ENCODE results near the gene FST. TPM values are rescaled to one million over a fixed set of nuclear protein-coding genes. Genes with fewer than 3 reads are reported as not detected.

FST gene
- polyA plus RNA-seq, 1 donor from 2014 or later = 1.3 TPM

DNA sequence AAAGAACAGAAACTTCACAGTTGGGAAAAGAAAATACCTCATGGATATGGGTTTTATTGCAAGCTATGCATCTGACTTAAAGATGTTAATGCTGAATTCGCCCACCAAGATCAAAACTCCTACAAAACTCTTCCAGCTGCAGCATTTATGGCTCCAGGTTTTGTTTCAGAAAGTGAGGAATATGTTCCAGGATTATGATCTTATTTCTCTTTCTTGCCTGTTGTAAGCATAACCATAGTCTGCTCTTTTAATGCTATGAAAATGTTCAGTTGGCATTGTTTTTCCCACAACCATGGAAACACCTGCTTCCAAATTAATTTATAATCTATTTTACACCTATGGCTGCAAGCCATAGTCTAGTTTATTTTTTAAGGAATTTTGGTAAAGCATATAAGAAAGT lies 34.9 kb upstream of the FST start:
- no peaks in the 10 kb centered on the region for H3K79me2 ChIP-seq (replicated peaks; ENCODE audit: insufficient read depth, low read length)
- H3K9me2 ChIP-seq (ENCODE audit: insufficient read depth, low read length) = no peaks in the 10 kb centered on the region
- no peak overlapping the region for H3K4me3 ChIP-seq (ENCODE audit: low read length)
- no peak overlapping the region for H3K4me2 ChIP-seq (ENCODE audit: low read length)
- H3K27ac ChIP-seq (ENCODE audit: low read length) = no peak overlapping the region
- no peaks in the 10 kb centered on the region for H3F3A ChIP-seq (ENCODE audit: insufficient read depth, low read length, poor library complexity, severe bottlenecking)
- H3K27me3 ChIP-seq (ENCODE audit: insufficient read depth, low read depth, low read length) = no peaks in the 10 kb centered on the region
- no peaks in the 10 kb centered on the region for H3K9me3 ChIP-seq (ENCODE audit: low read length)
- no peak overlapping the region for H3K9ac ChIP-seq (ENCODE audit: low read length)
- H2AFZ ChIP-seq (ENCODE audit: low read depth, low read length) = no peak overlapping the region
- H4K20me1 ChIP-seq (ENCODE audit: insufficient read depth) = no peaks in the 10 kb centered on the region
- TF ChIP-seq MXI1 (conservative IDR thresholded peaks at IDR 0.05; ENCODE audit: poor library complexity, severe bottlenecking) (no peak), RAD21 (conservative IDR thresholded peaks at IDR 0.05) (no peak), TAF1 (IDR thresholded peaks at IDR 0.05; ENCODE audit: low read depth) (no peak), POLR2AphosphoS5 (IDR thresholded peaks at IDR 0.05) (no peak), EZH2 (IDR thresholded peaks at IDR 0.05; ENCODE audit: borderline replicate concordance, insufficient read depth, low read length, poor library complexity, severe bottlenecking) (no peak), EP300 (conservative IDR thresholded peaks at IDR 0.05; ENCODE audit: poor library complexity, severe bottlenecking) (no peak), SMC3 (conservative IDR thresholded peaks at IDR 0.05; ENCODE audit: poor library complexity) (no peak)
- TF ChIP-seq, protein P1, sequence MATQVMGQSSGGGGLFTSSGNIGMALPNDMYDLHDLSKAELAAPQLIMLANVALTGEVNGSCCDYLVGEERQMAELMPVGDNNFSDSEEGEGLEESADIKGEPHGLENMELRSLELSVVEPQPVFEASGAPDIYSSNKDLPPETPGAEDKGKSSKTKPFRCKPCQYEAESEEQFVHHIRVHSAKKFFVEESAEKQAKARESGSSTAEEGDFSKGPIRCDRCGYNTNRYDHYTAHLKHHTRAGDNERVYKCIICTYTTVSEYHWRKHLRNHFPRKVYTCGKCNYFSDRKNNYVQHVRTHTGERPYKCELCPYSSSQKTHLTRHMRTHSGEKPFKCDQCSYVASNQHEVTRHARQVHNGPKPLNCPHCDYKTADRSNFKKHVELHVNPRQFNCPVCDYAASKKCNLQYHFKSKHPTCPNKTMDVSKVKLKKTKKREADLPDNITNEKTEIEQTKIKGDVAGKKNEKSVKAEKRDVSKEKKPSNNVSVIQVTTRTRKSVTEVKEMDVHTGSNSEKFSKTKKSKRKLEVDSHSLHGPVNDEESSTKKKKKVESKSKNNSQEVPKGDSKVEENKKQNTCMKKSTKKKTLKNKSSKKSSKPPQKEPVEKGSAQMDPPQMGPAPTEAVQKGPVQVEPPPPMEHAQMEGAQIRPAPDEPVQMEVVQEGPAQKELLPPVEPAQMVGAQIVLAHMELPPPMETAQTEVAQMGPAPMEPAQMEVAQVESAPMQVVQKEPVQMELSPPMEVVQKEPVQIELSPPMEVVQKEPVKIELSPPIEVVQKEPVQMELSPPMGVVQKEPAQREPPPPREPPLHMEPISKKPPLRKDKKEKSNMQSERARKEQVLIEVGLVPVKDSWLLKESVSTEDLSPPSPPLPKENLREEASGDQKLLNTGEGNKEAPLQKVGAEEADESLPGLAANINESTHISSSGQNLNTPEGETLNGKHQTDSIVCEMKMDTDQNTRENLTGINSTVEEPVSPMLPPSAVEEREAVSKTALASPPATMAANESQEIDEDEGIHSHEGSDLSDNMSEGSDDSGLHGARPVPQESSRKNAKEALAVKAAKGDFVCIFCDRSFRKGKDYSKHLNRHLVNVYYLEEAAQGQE (IDR thresholded peaks at IDR 0.05; ENCODE audit: borderline replicate concordance) = no peak
- TF ChIP-seq, protein P2, sequence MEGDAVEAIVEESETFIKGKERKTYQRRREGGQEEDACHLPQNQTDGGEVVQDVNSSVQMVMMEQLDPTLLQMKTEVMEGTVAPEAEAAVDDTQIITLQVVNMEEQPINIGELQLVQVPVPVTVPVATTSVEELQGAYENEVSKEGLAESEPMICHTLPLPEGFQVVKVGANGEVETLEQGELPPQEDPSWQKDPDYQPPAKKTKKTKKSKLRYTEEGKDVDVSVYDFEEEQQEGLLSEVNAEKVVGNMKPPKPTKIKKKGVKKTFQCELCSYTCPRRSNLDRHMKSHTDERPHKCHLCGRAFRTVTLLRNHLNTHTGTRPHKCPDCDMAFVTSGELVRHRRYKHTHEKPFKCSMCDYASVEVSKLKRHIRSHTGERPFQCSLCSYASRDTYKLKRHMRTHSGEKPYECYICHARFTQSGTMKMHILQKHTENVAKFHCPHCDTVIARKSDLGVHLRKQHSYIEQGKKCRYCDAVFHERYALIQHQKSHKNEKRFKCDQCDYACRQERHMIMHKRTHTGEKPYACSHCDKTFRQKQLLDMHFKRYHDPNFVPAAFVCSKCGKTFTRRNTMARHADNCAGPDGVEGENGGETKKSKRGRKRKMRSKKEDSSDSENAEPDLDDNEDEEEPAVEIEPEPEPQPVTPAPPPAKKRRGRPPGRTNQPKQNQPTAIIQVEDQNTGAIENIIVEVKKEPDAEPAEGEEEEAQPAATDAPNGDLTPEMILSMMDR (IDR thresholded peaks at IDR 0.05; ENCODE audit: poor library complexity, severe bottlenecking) = no peak
- H3K36me3 ChIP-seq (ENCODE audit: insufficient read depth, low read length) = no peaks in the 10 kb centered on the region

DNA sequence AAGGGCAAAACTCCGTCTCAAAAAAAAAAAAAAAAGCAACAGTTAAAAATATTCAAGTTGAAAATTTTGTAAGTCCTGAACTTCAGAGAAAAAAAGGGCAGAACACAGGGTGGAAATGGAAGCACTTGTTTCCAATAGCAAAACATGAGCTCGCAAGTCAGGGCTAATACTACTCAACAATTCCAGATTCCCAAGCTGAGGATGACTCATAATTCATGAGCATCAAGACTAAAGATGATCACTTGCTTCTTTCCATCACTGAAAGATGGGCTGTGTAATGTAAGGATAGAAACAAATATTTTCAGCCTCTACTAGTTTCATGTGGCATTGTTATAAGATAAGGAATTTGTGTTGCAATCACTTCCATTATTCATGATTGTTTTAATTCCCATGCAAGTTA lies 33.5 kb upstream of the FST start:
- H3K9me3 ChIP-seq (ENCODE audit: low read length) = no peaks in the 10 kb centered on the region
- TF ChIP-seq EZH2 (IDR thresholded peaks at IDR 0.05; ENCODE audit: borderline replicate concordance, insufficient read depth, low read length, poor library complexity, severe bottlenecking) (no peak), EP300 (conservative IDR thresholded peaks at IDR 0.05; ENCODE audit: poor library complexity, severe bottlenecking) (no peak), POLR2AphosphoS5 (IDR thresholded peaks at IDR 0.05) (no peak), SMC3 (conservative IDR thresholded peaks at IDR 0.05; ENCODE audit: poor library complexity) (no peak), MXI1 (conservative IDR thresholded peaks at IDR 0.05; ENCODE audit: poor library complexity, severe bottlenecking) (no peak), RAD21 (conservative IDR thresholded peaks at IDR 0.05) (no peak), TAF1 (IDR thresholded peaks at IDR 0.05; ENCODE audit: low read depth) (no peak)
- TF ChIP-seq, protein P2 (IDR thresholded peaks at IDR 0.05; ENCODE audit: poor library complexity, severe bottlenecking) = no peak
- TF ChIP-seq, protein P1 (IDR thresholded peaks at IDR 0.05; ENCODE audit: borderline replicate concordance) = no peak
- H3K9me2 ChIP-seq (ENCODE audit: insufficient read depth, low read length) = no peaks in the 10 kb centered on the region
- no peak overlapping the region for H3K9ac ChIP-seq (ENCODE audit: low read length)
- no peaks in the 10 kb centered on the region for H3K79me2 ChIP-seq (replicated peaks; ENCODE audit: insufficient read depth, low read length)
- no peaks in the 10 kb centered on the region for H3K27me3 ChIP-seq (ENCODE audit: insufficient read depth, low read depth, low read length)
- H3K36me3 ChIP-seq (ENCODE audit: insufficient read depth, low read length) = no peaks in the 10 kb centered on the region
- no peak overlapping the region for H2AFZ ChIP-seq (ENCODE audit: low read depth, low read length)
- no peaks in the 10 kb centered on the region for H3F3A ChIP-seq (ENCODE audit: insufficient read depth, low read length, poor library complexity, severe bottlenecking)
- no peak overlapping the region for H3K4me3 ChIP-seq (ENCODE audit: low read length)
- H4K20me1 ChIP-seq (ENCODE audit: insufficient read depth) = no peaks in the 10 kb centered on the region
- no peak overlapping the region for H3K4me2 ChIP-seq (ENCODE audit: low read length)
- H3K27ac ChIP-seq (ENCODE audit: low read length) = no peak overlapping the region

Data from neural cell (in vitro differentiated cells).